Measurements from ENCODE around the gene LAMA3.

DNA sequence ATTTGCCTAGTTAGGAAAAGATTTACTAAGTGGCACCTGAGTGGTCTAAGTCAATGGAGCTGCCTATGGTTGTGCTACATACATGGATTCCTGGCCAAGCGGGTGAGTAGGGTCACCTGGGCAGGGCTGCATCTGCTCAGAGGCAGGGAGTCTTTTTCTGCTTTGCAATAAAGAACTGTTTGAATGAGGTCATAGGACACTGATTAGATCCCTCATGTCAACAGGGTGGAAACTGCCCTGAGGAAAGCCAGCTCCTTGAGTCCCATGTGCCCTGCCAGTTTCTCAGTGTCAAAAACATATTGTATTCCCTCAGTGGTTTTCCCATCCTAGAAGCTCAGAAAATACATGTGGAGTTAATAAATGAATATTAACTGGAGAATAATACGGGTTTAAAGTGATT, 4.6 kb downstream of the LAMA3 start:
- TF ChIP-seq CTCF (IDR thresholded peaks at IDR 0.05) (no peak), POLR2A (IDR thresholded peaks at IDR 0.05) (no peak)

Data from right lobe of liver (tissue), 4 donors.